ENCODE measurements around the gene GSDME.

Gene GSDME

GRCh38 chr7:24714676-24715010, 42.6 kb downstream of the GSDME start:
- no peak overlapping the region for H3K4me3 ChIP-seq (ENCODE audit: low read depth, low read length)
- no peak for DNase-seq (ENCODE audit: low read depth)
- no peak for TF ChIP-seq CTCF (IDR thresholded peaks at IDR 0.05; ENCODE audit: control insufficient read depth, extremely low read depth, insufficient read depth)

- no peak for TF ChIP-seq CTCF (IDR thresholded peaks at IDR 0.05; ENCODE audit: control insufficient read depth, extremely low read depth, insufficient read depth)
- DNase-seq (ENCODE audit: low read depth), result no peak
- H3K4me3 ChIP-seq (ENCODE audit: low read depth, low read length), result no peak overlapping the region
Measured at GRCh38 chr7:24713850-24714675, 43.2 kb downstream of the GSDME start.

GRCh38 chr7:24713039-24713793, 44.0 kb downstream of the GSDME start:
- no peak for DNase-seq (ENCODE audit: low read depth)
- TF ChIP-seq CTCF (IDR thresholded peaks at IDR 0.05; ENCODE audit: control insufficient read depth, extremely low read depth, insufficient read depth), result no peak
- H3K4me3 ChIP-seq (ENCODE audit: low read depth, low read length), result no peak overlapping the region

- no peak for TF ChIP-seq CTCF (IDR thresholded peaks at IDR 0.05; ENCODE audit: control insufficient read depth, extremely low read depth, insufficient read depth)
- no peak overlapping the region for H3K4me3 ChIP-seq (ENCODE audit: low read depth, low read length)
- no peak for DNase-seq (ENCODE audit: low read depth)
Measured at GRCh38 chr7:24709585-24710360, 47.5 kb downstream of the GSDME start.

GRCh38 chr7:24709051-24709450, 48.2 kb downstream of the GSDME start:
- no peak for DNase-seq (ENCODE audit: low read depth)
- TF ChIP-seq CTCF (IDR thresholded peaks at IDR 0.05; ENCODE audit: control insufficient read depth, extremely low read depth, insufficient read depth), result no peak
- H3K4me3 ChIP-seq (ENCODE audit: low read depth, low read length), result no peak overlapping the region

GRCh38 chr7:24707988-24708615, 49.2 kb downstream of the GSDME start:
- TF ChIP-seq CTCF (IDR thresholded peaks at IDR 0.05; ENCODE audit: control insufficient read depth, extremely low read depth, insufficient read depth), result no peak
- DNase-seq (ENCODE audit: low read depth), result no peak
- H3K4me3 ChIP-seq (ENCODE audit: low read depth, low read length), result no peak overlapping the region

Measured in LNCaP clone FGC (cell line).